Right renal pelvis (tissue), 4 donors: ENCODE data around the gene TIGD1. TPM values are rescaled to one million over a fixed set of nuclear protein-coding genes. Genes with fewer than 3 reads are reported as not detected.

ENCODE experiments used
- DNase-seq, 4 donors: peaks; one replicate each; pipeline ENCODE4 v3.0.0-alpha.2; 2013; ENCODE audit warnings: low read depth in 4 of 4, low spot score in 3 of 4, missing footprints in 1 of 4
- polyA plus RNA-seq, 4 donors: library from polyadenylated mRNA; unstranded; fragments of 120-200 nt; gene quantifications; one replicate each; pipeline ENCODE4 v1.2.1, GENCODE V29; 2013; ENCODE audit not compliant: insufficient read length in 4 of 4

The TIGD1 gene
- polyA plus RNA-seq, 4 donors = 10.9 to 14.4 (median 13.8) TPM

DNA sequence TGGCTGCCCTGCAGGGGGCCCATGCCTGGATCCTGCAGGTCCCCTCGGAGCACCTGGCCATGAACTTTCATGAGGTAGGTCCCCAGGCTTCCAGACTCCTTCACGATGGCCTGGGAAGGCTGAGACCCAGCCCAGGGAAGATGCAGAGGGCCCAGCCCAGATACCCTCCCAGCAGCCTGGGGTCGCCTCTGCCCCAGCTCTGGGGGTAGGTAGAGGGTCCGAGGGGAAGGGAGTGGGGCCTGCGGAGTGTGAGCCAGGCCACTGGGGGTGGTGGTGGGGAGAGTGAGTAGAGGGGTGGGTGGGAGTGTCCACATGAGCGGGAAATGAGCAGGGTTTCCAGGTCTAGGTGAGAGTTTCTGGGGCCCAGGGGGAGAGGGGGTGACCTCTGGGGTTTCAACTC, 25.6 kb downstream of the TIGD1 start:
- no peak for DNase-seq

DNA sequence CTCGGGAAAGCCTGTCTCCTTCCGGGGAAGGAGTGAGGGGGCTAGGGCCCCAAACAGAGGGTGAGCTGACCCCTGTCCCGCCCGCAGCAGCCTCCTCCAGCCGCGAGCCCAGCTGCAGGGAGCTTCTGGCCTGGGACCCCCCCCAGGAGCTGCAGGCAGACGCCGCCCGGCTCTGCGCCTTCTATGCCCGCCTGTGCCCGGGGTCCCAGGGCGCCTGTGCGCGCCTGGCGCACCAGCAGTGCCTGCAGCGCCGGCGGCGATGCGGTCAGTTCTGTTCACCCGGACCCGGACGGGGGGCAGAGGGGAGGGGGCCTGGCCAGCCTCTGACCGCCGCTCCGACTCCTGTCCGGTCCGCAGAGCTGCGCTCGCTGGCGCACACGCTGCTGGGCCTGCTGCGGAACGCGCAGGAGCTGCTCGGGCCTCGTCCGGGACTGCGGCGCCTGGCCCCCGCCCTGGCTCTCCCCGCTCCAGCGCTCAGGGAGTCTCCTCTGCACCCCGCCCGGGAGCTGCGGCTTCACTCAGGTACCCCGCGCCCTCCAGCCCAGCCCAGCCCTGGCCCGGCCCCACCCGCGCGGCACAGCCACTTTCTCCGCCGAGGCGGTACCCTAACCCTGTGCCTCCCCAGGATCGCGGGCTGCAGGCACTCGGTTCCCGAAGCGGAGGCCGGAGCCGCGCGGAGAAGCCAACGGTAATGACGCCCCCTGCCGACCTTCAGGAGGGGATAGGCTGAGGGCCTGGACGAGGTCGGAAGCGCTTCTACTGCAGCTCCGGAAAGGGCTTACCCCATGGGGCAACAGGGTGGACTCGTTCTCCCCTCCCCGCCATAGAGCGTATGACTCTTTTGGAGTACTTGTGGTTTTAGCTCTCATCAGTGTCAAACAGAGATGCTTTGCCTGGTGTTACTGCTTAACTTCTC, 26.4 kb downstream of the TIGD1 start:
- DNase-seq = no peak

GRCh38 chr2:232523402-232523681, 27.0 kb downstream of the TIGD1 start:
- DNase-seq = no peak

DNA sequence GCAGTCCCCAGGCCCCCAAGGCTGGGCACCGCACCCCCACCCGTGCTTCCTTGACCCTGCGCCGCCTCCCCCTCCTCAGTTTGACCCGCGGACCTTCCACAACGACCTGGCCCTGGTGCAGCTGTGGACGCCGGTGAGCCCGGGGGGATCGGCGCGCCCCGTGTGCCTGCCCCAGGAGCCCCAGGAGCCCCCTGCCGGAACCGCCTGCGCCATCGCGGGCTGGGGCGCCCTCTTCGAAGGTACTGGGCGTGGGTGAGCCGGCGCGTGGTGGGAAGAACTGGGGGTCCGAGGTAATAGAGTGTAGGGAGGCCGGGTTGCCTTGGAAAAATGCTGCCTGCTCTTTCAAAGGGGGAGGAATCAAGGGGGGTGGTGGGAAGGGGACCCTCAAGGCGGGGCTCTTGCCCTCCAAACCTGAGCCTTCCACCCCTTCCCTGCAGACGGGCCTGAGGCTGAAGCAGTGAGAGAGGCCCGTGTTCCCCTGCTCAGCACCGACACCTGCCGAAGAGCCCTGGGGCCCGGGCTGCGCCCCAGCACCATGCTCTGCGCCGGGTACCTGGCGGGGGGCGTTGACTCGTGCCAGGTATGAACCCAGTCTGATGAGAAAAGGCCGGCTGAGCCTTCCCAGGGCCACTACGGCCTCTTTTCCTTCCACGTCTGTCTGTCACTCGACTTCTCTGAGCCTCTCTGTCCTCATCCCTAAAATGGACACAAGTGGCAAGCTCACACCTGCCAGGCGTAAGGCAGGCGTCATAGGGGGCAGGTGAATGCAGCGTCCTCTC, 27.5 kb downstream of the TIGD1 start:
- DNase-seq = no peak

DNA sequence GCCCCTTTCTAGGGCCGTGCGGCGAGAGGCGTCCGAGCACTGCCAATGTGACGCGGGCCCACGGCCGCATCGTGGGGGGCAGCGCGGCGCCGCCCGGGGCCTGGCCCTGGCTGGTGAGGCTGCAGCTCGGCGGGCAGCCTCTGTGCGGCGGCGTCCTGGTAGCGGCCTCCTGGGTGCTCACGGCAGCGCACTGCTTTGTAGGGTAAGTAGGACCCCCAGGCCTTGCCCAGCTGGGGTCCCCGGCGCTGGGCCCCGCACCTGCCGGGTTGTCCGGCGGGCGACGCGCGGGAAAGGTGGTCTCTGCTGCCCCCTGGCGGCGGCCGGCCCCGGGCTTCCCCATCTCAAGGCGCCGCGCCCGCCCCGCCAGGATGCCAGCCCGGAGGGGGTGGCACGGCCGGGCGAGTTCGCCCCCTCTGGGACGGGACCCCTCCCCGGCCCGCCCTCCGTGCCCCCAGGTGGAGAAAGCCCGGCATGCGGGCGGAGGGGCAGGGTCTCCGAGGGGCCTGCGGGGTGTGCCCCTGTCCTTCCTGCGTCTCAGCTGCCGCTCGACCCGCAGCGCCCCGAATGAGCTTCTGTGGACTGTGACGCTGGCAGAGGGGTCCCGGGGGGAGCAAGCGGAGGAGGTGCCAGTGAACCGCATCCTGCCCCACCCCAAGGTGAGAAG, 28.3 kb downstream of the TIGD1 start:
- no peak for DNase-seq

GRCh38 chr2:232521098-232521497, 29.3 kb downstream of the TIGD1 start:
- no peak for DNase-seq

GRCh38 chr2:232520489-232520888, 29.9 kb downstream of the TIGD1 start:
- no peak for DNase-seq

- DNase-seq = no peak
These were observed 30.5 kb downstream of the TIGD1 start, which contains the start of gene PRSS56 for GRCh38 chr2:232519581-232520438. TSS of gene PRSS56 (plus strand) at chr2:232520388. CDS start at chr2:232520599, 211 bp downstream.

DNA sequence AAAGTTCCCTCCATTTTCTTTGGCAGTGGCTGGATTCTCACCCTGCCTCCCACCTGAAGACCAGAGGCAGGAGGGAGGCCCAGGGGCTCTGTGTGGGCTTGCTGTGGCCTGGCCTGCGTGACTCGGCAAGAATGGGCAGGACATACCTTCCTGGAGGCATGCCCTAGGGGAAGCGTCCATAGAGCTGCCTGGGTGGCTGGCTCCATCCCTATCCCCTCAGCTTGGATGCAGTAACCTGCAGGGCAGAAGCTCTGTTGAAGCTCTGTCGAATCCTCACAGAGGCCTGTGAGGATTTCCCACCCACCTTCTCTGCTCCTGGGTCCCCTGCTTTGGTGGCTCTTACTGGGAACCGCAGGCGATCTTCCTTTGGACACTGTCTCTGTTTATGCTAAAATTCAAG, 31.5 kb downstream of the TIGD1 start:
- DNase-seq = no peak

GRCh38 chr2:232516551-232516950, 33.8 kb downstream of the TIGD1 start:
- DNase-seq = no peak

GRCh38 chr2:232515639-232516038, 34.7 kb downstream of the TIGD1 start:
- DNase-seq = no peak

DNA sequence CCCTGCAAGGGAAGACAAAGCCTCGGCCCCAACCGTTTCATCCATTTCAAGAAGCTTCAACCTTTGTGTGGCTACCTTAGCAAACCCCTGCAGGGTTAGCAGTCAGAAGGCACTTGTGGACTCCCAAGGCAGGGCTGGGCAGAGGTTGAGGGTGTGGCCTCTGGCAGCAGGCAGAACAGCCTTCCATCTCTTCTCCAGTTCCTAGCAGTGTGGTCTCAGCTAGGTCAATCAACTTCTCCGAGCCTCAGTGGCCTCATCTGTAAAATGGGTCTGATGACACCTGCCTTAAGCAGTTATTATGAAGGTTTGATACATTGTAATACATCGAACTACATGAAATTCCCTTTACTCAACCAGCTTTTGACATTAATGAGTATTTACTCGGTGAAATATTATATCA, 37.0 kb downstream of the TIGD1 start:
- DNase-seq = no peak

DNA sequence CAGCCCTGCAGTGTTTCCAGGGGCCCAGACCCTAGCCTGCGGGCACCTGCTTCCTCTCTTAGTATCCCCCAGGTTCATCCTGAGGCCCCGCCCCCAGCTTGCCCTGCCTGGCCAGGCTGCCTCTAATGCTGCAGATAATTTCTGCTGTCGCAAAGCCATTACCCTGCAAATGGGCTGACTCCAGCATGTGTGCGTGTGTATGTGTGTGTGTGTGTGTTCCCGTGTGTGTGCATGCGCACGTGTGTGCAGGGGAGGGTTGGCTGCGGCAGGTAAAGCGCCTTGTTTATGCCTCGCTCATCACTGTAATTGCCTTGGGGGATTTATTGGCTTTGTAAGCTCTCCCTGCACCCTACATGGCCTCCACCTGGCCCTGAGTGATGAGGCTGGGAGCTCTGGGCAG, 37.8 kb downstream of the TIGD1 start:
- no peak for DNase-seq

DNA sequence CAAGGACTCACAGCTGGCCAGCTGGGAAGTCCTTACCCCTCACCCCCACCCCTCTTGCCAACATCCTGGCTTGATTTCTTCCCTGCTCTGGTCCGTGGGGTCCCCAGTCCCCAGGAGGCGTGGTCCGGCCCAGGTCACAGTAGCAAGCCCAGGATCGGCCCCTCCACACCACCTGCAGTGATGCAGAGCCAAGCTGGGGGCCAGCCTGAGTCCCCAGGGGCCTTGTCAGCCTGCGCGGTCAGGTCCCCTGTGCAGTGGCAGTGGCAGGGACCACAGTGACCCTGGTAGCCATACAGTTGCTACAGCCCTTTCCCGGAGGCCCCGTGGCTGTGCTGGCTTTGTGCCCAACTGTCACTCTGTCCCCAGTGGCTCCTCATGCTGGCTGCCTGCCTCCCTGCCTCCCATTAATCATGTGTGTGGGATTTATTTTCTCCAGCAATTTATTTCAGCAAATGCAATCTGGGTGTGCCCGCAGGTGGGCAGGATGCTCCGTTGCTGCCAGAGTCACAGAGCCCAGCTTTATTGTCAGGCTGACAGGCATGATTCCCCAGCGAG, 38.9 kb downstream of the TIGD1 start:
- DNase-seq = no peak

- DNase-seq = no peak
These were observed 42.1 kb downstream of the TIGD1 start for GRCh38 chr2:232508251-232508650.

GRCh38 chr2:232506709-232507108, 43.6 kb downstream of the TIGD1 start:
- DNase-seq = no peak

- peak in 1 of 4 donors; percentile 53 for DNase-seq
These were observed 44.5 kb downstream of the TIGD1 start for GRCh38 chr2:232505856-232506255.

GRCh38 chr2:232504438-232504837, 45.9 kb downstream of the TIGD1 start:
- no peak for DNase-seq

- no peak for DNase-seq
These were observed 46.5 kb downstream of the TIGD1 start for GRCh38 chr2:232503809-232504323.
